ENCODE results near the gene KDM6B.
"Not testable (repeated sequence)": the region's sequence is repeated elsewhere in the genome, so short reads cannot be mapped to it uniquely, and the experiment has no call there.

Gene KDM6B

DNA sequence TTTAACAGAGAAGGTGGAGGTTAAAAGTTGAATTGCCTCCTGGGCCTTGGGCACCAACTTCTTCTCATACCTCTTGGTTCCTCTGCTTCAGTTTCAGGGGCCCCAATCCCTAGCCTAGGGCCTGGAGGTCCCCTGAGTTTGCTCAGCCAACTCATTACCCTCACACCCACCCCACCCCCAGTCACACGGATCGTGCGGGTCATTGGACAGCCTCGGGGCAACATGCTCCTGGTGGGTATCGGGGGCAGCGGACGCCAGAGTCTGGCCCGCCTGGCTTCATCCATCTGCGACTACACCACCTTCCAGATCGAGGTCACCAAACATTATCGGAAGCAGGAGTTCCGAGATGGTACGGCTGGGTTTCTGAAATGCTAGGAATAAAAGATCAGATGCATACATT is 36.0 kb upstream of the KDM6B start:
- TF ChIP-seq, protein P1, sequence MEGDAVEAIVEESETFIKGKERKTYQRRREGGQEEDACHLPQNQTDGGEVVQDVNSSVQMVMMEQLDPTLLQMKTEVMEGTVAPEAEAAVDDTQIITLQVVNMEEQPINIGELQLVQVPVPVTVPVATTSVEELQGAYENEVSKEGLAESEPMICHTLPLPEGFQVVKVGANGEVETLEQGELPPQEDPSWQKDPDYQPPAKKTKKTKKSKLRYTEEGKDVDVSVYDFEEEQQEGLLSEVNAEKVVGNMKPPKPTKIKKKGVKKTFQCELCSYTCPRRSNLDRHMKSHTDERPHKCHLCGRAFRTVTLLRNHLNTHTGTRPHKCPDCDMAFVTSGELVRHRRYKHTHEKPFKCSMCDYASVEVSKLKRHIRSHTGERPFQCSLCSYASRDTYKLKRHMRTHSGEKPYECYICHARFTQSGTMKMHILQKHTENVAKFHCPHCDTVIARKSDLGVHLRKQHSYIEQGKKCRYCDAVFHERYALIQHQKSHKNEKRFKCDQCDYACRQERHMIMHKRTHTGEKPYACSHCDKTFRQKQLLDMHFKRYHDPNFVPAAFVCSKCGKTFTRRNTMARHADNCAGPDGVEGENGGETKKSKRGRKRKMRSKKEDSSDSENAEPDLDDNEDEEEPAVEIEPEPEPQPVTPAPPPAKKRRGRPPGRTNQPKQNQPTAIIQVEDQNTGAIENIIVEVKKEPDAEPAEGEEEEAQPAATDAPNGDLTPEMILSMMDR (IDR thresholded peaks at IDR 0.05; ENCODE audit: low read depth, low read length): no peak
- no peak for DNase-seq (ENCODE audit: extremely low read depth, low read depth)

DNA sequence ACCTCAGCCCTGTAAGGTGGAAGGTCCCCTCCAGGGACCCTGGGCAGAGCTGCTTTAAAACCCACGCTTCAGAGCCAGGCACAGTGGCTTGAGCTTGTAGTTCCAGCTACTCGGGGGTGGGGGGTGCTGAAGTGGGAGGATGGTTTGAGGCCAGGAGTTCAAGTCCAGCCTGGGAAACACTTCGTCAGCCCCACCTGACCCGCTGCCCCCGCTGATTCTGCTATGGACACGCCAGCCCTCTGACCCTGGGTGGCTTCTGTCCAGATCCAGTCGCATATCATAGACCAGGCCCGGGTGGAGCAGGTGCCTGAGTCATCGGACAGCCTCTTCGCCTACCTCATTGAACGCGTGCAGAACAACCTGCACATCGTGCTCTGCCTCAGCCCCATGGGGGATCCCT is 35.2 kb upstream of the KDM6B start:
- TF ChIP-seq, protein P1 (IDR thresholded peaks at IDR 0.05; ENCODE audit: low read depth, low read length): no peak

DNA sequence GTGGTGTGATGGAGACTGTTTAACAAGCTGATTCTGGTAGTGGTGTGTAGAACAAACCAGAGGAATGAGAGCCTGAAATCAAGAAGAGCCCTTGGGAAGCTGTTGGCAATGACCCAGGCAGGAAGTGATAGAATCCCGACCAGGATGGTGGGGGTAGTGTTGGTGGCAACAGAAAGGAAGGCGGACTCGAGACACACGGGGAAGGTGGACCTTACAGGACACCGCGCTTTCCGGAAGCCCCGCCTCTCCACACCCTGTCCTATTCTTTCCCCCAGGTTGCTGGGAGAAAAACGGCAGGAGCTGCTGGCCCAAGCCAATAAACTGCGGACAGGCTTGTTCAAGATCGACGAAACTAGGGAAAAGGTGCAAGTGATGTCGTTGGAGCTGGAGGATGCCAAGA is 30.0 kb upstream of the KDM6B start:
- TF ChIP-seq, protein P1 (IDR thresholded peaks at IDR 0.05; ENCODE audit: low read depth, low read length): no peak
- DNase-seq (ENCODE audit: extremely low read depth, low read depth): no peak

More for the DNA sequence above, 35.2 kb upstream of the KDM6B start:
- no peak for DNase-seq (ENCODE audit: extremely low read depth, low read depth)

DNA sequence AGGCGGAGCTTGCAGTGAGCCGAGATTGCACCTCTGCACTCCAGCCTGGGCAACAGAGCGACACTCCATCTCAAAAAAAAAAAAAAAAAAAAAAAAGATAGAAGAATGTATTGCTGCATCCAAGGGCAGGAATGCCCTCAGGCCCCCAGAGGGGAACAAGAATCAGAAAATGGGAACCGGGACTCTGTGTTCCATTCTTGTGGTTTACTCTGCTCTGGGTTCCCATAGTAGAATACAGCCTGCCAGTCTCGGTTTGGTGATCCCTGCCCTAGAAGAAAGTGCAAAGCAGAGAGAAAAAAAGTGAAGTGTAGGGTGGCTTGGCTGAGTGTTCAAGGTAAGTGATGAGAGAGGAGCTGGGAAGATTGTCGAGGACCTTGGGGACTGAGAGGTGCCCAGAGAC is 27.4 kb upstream of the KDM6B start:
- TF ChIP-seq, protein P1 (IDR thresholded peaks at IDR 0.05; ENCODE audit: low read depth, low read length): no peak
- DNase-seq (ENCODE audit: extremely low read depth, low read depth): no peak

DNA sequence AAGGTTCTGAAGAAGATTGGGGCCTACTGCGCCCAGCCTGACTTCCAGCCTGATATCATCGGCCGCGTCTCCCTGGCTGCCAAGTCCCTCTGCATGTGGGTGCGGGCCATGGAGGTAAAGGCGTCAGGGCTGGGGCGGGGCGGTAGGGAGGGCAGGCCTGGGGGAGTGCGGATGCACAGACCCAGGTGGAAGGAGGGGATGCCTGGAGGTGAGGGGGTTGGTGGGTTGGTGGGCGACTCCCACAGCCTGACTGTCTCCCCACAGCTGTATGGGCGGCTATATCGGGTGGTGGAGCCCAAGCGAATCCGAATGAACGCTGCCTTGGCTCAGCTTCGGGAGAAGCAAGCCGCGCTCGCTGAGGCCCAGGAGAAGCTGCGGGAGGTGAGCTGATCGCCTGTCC is 26.8 kb upstream of the KDM6B start:
- no peak for DNase-seq (ENCODE audit: extremely low read depth, low read depth)
- TF ChIP-seq, protein P1 (IDR thresholded peaks at IDR 0.05; ENCODE audit: low read depth, low read length): no peak

DNA sequence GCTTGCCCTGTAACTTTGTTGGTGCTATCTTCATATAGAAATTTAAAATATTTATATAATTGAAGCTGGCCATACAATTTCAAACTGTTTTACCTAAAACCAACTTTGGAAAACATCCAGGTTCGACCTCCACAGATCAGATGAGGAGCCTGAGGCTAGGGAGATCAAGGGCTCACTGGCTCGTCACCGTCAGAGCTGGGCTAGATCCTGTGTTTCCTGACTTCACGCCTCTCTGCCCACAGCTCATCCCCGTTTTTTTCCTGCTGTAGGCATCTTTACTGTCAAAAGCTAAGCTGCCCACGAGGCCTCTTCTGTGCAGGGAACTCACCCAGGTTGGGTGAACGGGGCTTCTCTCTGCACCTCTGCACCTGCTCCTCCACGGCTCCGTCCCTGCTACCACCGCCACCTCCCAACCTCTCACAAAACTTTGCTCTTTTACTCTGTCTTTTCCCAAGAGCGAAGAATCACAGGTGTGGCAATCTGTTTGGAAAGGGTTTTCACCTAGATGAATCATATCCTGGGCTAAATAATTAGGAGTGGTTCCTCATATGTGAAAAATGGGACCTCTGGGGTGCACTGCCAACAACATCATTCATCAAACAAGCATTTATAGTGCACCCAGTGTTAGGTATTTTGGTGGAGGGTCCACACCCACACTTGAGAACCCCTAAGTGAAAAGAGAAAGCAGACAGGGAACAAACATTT is 24.8 kb upstream of the KDM6B start:
- DNase-seq (ENCODE audit: extremely low read depth, low read depth): no peak
- TF ChIP-seq, protein P1 (IDR thresholded peaks at IDR 0.05; ENCODE audit: low read depth, low read length): no peak

DNA sequence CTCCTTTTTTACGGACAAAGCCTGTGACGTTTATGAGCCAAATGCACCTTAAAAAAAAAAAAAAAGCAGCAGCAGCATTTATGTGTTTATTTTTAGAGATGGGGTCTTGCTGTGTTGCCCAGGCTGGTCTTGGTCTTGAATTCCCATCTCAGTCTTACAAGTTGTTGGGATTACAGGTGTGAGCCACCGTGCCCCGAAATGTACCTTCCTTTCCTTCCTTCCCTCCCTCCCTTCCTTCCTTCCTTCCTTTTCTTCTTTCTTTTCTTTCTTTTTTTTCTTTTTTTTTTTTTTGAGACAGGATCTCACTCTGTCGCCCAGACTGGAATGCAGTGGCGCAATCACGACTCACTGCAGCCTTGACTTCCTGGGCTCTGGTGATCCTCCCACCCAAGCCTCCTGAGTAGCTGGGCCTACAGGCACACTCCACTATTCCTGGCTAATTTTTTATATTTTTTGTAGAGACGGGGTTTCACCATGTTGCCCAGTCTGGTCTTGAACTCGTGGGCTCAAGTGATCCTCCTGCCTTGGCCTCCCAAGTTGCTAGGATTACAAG is 24.1 kb upstream of the KDM6B start:
- DNase-seq (ENCODE audit: extremely low read depth, low read depth): not testable (repeated sequence)

DNA sequence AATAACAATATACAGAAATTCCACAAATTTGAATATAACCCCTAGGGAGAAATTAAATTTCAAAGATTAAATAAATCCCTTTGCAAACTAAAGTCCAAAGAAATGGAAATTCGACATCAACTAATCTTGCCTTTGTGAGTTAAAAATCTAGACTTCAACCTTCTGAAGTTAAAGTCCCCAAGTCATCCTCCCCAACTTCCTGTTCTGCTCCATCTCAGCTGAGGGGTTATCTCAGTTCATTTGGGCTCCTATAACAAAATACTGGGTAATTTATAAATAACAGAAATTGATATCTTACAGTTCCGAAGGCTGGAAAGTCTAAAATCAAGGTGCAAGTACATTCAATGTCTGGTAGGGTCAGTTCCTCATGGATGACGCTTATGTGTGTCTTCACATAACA is 22.8 kb upstream of the KDM6B start:
- TF ChIP-seq, protein P1 (IDR thresholded peaks at IDR 0.05; ENCODE audit: low read depth, low read length): no peak
- no peak for DNase-seq (ENCODE audit: extremely low read depth, low read depth)

Data from AG09319 (cell line).